ENCODE measurements around the gene APOE.
"Not testable (repeated sequence)": the region's sequence is repeated elsewhere in the genome, so short reads cannot be mapped to it uniquely, and the experiment has no call there.

Gene APOE

DNA sequence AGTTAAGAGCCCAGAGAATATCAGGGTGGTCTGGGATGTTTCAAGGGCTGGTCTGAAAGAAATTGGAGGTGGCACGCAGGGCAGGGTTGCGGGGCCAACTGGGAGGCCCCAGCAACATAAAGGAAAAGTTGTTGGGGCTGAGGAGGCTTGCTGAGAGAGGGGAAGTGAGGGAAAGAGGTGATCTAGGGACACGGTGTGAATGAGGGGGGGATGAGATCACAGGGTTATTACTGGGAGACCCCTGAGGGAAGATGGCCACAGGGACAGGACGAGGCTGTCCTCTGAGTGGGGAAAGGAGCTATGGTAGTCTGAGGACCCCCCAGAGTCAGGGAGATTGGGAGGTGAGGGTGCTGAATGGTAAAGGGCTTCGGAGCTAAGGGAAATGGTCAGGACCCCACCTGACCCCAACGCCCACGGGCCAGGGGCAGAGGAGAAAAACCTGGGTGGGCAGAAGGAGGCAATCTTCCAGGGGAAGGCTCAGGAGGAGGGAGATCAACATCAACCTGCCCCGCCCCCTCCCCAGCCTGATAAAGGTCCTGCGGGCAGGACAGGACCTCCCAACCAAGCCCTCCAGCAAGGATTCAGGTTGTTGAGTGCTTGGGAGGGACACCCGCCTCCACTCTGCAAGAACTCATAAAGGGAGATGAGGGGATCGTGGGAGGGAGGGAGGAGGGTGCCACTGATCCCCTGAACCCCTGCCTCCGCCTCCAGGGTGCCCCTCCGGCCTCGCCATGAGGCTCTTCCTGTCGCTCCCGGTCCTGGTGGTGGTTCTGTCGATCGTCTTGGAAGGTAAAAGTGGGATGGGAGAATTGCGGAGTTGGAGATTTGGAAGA lies 20.9 kb downstream of the APOE start:
- H3K27me3 ChIP-seq (replicated peaks; ENCODE audit: control insufficient read depth, insufficient read depth, low read length, poor library complexity, severe bottlenecking); H3K9me3 ChIP-seq (ENCODE audit: control insufficient read depth, low read length); H3K4me1 ChIP-seq (ENCODE audit: control insufficient read depth, insufficient read depth, low read length, poor library complexity, severe bottlenecking); DNase-seq; H3K4me3 ChIP-seq (ENCODE audit: insufficient read depth, low read depth, low read length, poor library complexity, severe bottlenecking); H3K27ac ChIP-seq (ENCODE audit: insufficient read depth, low read length, poor library complexity, severe bottlenecking); H3K36me3 ChIP-seq (ENCODE audit: control insufficient read depth, insufficient read depth, low read length): not testable (repeated sequence)

DNA sequence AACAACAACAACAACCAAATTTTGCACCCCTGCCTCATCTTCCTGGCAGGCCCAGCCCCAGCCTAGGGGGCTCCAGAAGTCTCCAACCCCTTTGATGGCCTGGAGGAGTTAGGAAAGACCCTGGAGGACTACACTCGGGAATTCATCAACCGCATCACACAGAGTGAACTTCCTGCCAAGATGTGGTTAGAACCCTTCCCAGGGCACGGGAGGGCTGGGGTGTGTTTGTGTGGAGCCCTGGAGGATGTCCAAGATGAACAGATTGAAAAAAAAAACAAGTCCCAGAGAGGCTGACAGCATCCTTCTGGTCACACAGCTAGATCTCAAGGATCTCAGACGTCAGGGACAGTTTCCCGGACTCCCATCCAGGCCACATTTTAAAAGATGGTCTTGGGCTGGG lies 22.1 kb downstream of the APOE start:
- H3K4me1 ChIP-seq (ENCODE audit: control insufficient read depth, insufficient read depth, low read length, poor library complexity, severe bottlenecking) = peaks cover 2% of the 10 kb centered on the region
- H3K4me3 ChIP-seq (ENCODE audit: insufficient read depth, low read depth, low read length, poor library complexity, severe bottlenecking) = no peak overlapping the region
- H3K9me3 ChIP-seq (ENCODE audit: control insufficient read depth, low read length) = no peaks in the 10 kb centered on the region
- DNase-seq = no peak
- no peak overlapping the region for H3K27ac ChIP-seq (ENCODE audit: insufficient read depth, low read length, poor library complexity, severe bottlenecking)
- H3K36me3 ChIP-seq (ENCODE audit: control insufficient read depth, insufficient read depth, low read length) = no peaks in the 10 kb centered on the region
- H3K27me3 ChIP-seq (replicated peaks; ENCODE audit: control insufficient read depth, insufficient read depth, low read length, poor library complexity, severe bottlenecking) = no peaks in the 10 kb centered on the region

DNA sequence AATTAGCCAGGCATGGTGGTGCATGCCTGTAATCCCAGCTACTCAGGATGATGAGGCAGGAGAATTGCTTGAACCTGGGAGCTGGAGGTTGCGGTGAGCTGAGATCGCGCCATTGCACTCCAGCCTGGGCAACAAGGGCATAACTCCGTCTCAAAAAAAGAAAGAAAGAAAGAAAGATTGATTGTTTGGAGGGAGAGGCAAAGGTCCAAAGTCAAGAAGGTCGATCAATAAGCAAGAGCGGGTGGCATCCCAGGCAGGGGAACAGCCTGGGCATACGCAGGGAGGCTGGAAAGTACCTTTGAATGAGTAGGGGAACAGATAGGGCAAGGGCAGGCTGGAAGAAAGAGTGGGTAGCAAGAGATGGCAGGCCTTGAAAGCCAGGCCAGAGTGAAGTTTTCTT lies 24.5 kb downstream of the APOE start:
- H3K36me3 ChIP-seq (ENCODE audit: control insufficient read depth, insufficient read depth, low read length) = no peaks in the 10 kb centered on the region
- DNase-seq = no peak
- H3K9me3 ChIP-seq (ENCODE audit: control insufficient read depth, low read length) = no peaks in the 10 kb centered on the region
- H3K27me3 ChIP-seq (replicated peaks; ENCODE audit: control insufficient read depth, insufficient read depth, low read length, poor library complexity, severe bottlenecking) = no peaks in the 10 kb centered on the region
- H3K4me3 ChIP-seq (ENCODE audit: insufficient read depth, low read depth, low read length, poor library complexity, severe bottlenecking) = no peak overlapping the region
- H3K4me1 ChIP-seq (ENCODE audit: control insufficient read depth, insufficient read depth, low read length, poor library complexity, severe bottlenecking) = peaks cover 2% of the 10 kb centered on the region
- no peak overlapping the region for H3K27ac ChIP-seq (ENCODE audit: insufficient read depth, low read length, poor library complexity, severe bottlenecking)

DNA sequence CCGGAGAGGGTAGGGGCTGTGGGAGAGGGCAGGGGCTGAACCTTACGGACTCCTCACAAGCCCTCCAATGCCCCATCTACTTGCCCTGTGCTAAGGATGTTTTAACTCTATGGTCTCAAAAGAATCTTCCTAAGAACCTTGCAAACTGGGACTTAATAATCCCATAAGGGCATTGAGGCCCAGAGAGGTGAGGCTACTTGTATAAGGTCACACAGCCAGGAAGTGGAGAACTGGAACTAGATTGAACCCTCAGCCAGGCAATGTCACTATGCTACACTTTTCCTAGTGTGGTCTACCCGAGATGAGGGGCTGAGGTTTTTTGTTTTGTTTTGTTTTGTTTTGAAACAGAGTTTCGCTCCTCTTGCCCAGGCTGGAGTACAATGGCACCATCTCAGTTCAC lies 25.9 kb downstream of the APOE start:
- peaks cover 2% of the 10 kb centered on the region for H3K4me1 ChIP-seq (ENCODE audit: control insufficient read depth, insufficient read depth, low read length, poor library complexity, severe bottlenecking)
- no peaks in the 10 kb centered on the region for H3K9me3 ChIP-seq (ENCODE audit: control insufficient read depth, low read length)
- H3K4me3 ChIP-seq (ENCODE audit: insufficient read depth, low read depth, low read length, poor library complexity, severe bottlenecking) = no peak overlapping the region
- DNase-seq = no peak
- H3K27ac ChIP-seq (ENCODE audit: insufficient read depth, low read length, poor library complexity, severe bottlenecking) = no peak overlapping the region
- no peaks in the 10 kb centered on the region for H3K27me3 ChIP-seq (replicated peaks; ENCODE audit: control insufficient read depth, insufficient read depth, low read length, poor library complexity, severe bottlenecking)
- no peaks in the 10 kb centered on the region for H3K36me3 ChIP-seq (ENCODE audit: control insufficient read depth, insufficient read depth, low read length)

DNA sequence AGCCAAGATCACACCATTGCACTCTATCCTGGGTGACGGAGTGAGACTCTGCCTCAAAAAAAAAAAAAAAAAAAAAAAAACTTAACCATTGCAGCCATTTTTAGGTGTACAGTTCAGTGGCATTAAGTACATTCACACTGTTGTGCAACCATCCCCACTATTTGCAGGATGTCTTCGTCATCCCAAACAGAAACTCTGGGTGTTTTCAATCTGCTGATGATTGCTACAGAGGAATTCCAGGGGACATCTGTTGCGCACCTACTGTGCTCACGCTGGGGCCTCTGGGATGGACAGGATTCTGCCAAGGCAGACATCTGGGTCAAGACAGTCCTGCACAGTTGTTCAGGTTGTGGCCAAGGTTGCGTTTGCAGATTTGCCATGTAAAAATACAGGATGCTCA lies 34.1 kb downstream of the APOE start:
- Histone ChIP-seq H3K36me3 (ENCODE audit: control insufficient read depth, insufficient read depth, low read length) (no peaks in the 10 kb centered on the region), H3K4me3 (ENCODE audit: insufficient read depth, low read depth, low read length, poor library complexity, severe bottlenecking) (no peak overlapping the region), H3K27me3 (replicated peaks; ENCODE audit: control insufficient read depth, insufficient read depth, low read length, poor library complexity, severe bottlenecking) (no peaks in the 10 kb centered on the region), H3K9me3 (ENCODE audit: control insufficient read depth, low read length) (no peaks in the 10 kb centered on the region), H3K27ac (ENCODE audit: insufficient read depth, low read length, poor library complexity, severe bottlenecking) (no peak overlapping the region), H3K4me1 (ENCODE audit: control insufficient read depth, insufficient read depth, low read length, poor library complexity, severe bottlenecking) (no peaks in the 10 kb centered on the region)
- no peak for DNase-seq

DNA sequence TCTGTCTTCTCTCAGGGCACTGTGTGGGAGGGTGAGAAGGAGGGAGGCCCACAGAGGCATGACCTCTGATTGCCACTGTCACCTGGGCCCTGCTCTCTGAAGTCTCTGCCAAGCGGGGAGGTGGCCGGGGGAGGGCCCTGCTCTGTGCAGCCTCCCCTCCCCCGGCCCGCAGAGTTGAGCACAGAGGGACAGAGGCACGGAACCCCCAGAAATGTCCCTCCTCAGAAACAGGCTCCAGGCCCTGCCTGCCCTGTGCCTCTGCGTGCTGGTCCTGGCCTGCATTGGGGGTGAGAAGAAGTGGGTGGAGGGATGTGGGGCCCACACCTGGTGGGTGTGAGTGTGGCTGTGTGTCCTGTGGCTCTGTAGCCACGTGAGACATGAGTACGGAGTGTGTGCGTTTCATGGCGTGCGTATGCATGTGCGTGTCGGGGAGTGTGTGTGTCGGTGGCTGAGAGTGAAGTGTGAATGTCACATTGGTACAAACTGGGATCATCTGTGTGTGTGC lies 36.5 kb downstream of the APOE start, which contains the start of gene APOC4:
Gene APOC4, plus strand, starts transcription at position 171 of the 505 bp plus-strand sequence. Its CDS starts 41 bp downstream, at position 212.
- H3K9me3 ChIP-seq (ENCODE audit: control insufficient read depth, low read length) = no peaks in the 10 kb centered on the region
- no peak within 1 kb of the TSS for H3K27ac ChIP-seq (ENCODE audit: insufficient read depth, low read length, poor library complexity, severe bottlenecking)
- H3K36me3 ChIP-seq (ENCODE audit: control insufficient read depth, insufficient read depth, low read length) = no peaks in the 10 kb centered on the region
- no peak for DNase-seq
- H3K4me3 ChIP-seq (ENCODE audit: insufficient read depth, low read depth, low read length, poor library complexity, severe bottlenecking) = no peak within 1 kb of the TSS
- H3K4me1 ChIP-seq (ENCODE audit: control insufficient read depth, insufficient read depth, low read length, poor library complexity, severe bottlenecking) = no peaks in the 10 kb centered on the region
- no peaks in the 10 kb centered on the region for H3K27me3 ChIP-seq (replicated peaks; ENCODE audit: control insufficient read depth, insufficient read depth, low read length, poor library complexity, severe bottlenecking)

DNA sequence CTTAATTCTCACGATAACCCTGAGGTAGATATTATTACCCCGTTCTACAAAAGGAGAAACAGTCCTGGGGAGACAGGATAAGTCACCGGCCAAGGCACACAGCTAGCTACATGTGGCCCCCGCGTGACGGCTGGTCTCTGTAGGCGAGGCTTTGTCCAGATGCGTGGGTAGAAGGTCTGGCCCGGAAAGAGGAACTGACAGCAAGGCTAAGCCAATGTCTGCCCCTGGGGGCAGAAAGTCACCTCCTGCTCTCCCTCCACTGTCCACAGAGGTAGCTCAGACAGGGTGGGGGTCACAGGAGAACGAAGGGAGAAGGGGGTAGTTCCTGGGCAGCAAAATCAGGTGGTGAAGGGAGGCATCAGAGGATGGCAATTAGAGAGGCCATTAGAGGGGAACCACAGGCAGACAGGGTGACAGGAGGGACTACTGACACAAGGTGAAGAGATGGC lies 38.2 kb downstream of the APOE start:
- Histone ChIP-seq H3K4me3 (ENCODE audit: insufficient read depth, low read depth, low read length, poor library complexity, severe bottlenecking) (no peak overlapping the region), H3K27ac (ENCODE audit: insufficient read depth, low read length, poor library complexity, severe bottlenecking) (no peak overlapping the region), H3K4me1 (ENCODE audit: control insufficient read depth, insufficient read depth, low read length, poor library complexity, severe bottlenecking) (no peaks in the 10 kb centered on the region), H3K36me3 (ENCODE audit: control insufficient read depth, insufficient read depth, low read length) (no peaks in the 10 kb centered on the region), H3K9me3 (ENCODE audit: control insufficient read depth, low read length) (no peaks in the 10 kb centered on the region), H3K27me3 (replicated peaks; ENCODE audit: control insufficient read depth, insufficient read depth, low read length, poor library complexity, severe bottlenecking) (no peaks in the 10 kb centered on the region)
- no peak for DNase-seq

DNA sequence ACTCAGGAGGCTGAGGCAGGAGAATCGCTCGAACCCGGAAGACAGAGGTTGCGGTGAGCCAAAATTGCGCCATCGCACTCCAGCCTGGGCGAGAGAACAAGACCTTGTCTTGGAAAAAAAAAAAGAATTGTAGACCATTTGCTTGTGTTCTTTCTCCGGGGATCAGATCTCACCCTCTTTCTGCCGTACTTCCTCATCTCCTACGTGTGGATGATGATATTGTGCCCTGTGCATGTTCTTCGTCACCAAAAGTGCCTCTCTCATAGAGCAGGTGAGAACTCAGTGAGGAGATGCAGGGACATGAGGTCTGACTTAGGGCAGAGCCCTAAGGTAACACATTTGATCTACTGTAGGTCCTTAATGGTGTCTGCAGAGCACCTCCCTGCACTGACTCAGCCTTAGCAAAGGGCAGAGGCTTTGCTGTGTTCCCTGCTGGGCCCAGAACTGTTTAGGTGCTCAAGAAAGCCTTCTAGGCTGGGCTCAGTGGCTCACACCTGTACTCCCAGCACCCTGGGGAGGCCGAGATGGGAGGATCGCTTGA lies 41.5 kb downstream of the APOE start:
- no peak for DNase-seq
- H3K27me3 ChIP-seq (replicated peaks; ENCODE audit: control insufficient read depth, insufficient read depth, low read length, poor library complexity, severe bottlenecking) = no peaks in the 10 kb centered on the region
- H3K36me3 ChIP-seq (ENCODE audit: control insufficient read depth, insufficient read depth, low read length) = no peaks in the 10 kb centered on the region
- H3K9me3 ChIP-seq (ENCODE audit: control insufficient read depth, low read length) = no peaks in the 10 kb centered on the region
- no peaks in the 10 kb centered on the region for H3K4me1 ChIP-seq (ENCODE audit: control insufficient read depth, insufficient read depth, low read length, poor library complexity, severe bottlenecking)
- H3K27ac ChIP-seq (ENCODE audit: insufficient read depth, low read length, poor library complexity, severe bottlenecking) = no peak overlapping the region
- H3K4me3 ChIP-seq (ENCODE audit: insufficient read depth, low read depth, low read length, poor library complexity, severe bottlenecking) = no peak overlapping the region

DNA sequence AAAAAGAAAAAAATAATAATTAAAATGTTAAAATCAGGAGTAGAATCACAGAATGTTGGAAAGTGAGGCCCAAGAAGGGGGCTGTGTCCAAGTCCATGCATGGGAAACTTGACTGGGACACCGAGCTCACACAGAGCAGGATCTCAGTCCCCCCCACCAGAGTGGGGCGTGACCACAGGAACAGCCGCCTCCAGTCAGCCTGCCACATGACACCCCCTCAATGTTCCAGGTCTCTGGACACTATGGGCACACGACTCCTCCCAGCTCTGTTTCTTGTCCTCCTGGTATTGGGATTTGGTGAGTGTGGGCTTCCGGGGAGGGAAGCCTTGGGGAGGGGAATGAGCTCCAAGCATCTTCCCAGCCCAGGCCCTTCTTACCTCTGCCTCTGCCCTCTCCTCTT lies 42.6 kb downstream of the APOE start:
- H3K9me3 ChIP-seq (ENCODE audit: control insufficient read depth, low read length) = no peaks in the 10 kb centered on the region
- H3K4me3 ChIP-seq (ENCODE audit: insufficient read depth, low read depth, low read length, poor library complexity, severe bottlenecking) = no peak overlapping the region
- H3K4me1 ChIP-seq (ENCODE audit: control insufficient read depth, insufficient read depth, low read length, poor library complexity, severe bottlenecking) = no peaks in the 10 kb centered on the region
- no peaks in the 10 kb centered on the region for H3K36me3 ChIP-seq (ENCODE audit: control insufficient read depth, insufficient read depth, low read length)
- no peak overlapping the region for H3K27ac ChIP-seq (ENCODE audit: insufficient read depth, low read length, poor library complexity, severe bottlenecking)
- DNase-seq = no peak
- H3K27me3 ChIP-seq (replicated peaks; ENCODE audit: control insufficient read depth, insufficient read depth, low read length, poor library complexity, severe bottlenecking) = no peaks in the 10 kb centered on the region

DNA sequence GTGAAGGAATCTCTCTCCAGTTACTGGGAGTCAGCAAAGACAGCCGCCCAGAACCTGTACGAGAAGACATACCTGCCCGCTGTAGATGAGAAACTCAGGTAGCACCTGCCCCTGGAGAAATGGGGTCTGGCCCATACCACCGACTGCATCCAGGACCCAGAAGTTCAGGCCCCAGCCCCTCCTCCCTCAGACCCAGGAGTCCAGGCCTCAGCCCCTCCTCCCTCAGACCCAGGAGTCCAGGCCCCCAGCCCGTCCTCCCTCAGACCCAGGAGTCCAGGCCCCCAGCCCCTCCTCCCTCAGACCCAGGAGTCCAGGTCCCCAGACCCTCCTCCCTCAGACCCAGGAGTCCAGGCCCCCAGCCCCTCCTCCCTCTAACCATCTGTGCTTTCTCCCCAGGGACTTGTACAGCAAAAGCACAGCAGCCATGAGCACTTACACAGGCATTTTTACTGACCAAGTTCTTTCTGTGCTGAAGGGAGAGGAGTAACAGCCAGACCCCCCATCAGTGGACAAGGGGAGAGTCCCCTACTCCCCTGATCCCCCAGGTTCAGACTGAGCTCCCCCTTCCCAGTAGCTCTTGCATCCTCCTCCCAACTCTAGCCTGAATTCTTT lies 43.3 kb downstream of the APOE start:
- Histone ChIP-seq H3K9me3 (ENCODE audit: control insufficient read depth, low read length) (no peaks in the 10 kb centered on the region), H3K4me1 (ENCODE audit: control insufficient read depth, insufficient read depth, low read length, poor library complexity, severe bottlenecking) (peaks cover 3% of the 10 kb centered on the region), H3K36me3 (ENCODE audit: control insufficient read depth, insufficient read depth, low read length) (no peaks in the 10 kb centered on the region), H3K4me3 (ENCODE audit: insufficient read depth, low read depth, low read length, poor library complexity, severe bottlenecking) (no peak overlapping the region), H3K27ac (ENCODE audit: insufficient read depth, low read length, poor library complexity, severe bottlenecking) (no peak overlapping the region), H3K27me3 (replicated peaks; ENCODE audit: control insufficient read depth, insufficient read depth, low read length, poor library complexity, severe bottlenecking) (no peaks in the 10 kb centered on the region)
- no peak for DNase-seq

Measured in effector memory CD4-positive, alpha-beta T cell (primary cell).